ENCODE results near the gene CYRIA.

DNA sequence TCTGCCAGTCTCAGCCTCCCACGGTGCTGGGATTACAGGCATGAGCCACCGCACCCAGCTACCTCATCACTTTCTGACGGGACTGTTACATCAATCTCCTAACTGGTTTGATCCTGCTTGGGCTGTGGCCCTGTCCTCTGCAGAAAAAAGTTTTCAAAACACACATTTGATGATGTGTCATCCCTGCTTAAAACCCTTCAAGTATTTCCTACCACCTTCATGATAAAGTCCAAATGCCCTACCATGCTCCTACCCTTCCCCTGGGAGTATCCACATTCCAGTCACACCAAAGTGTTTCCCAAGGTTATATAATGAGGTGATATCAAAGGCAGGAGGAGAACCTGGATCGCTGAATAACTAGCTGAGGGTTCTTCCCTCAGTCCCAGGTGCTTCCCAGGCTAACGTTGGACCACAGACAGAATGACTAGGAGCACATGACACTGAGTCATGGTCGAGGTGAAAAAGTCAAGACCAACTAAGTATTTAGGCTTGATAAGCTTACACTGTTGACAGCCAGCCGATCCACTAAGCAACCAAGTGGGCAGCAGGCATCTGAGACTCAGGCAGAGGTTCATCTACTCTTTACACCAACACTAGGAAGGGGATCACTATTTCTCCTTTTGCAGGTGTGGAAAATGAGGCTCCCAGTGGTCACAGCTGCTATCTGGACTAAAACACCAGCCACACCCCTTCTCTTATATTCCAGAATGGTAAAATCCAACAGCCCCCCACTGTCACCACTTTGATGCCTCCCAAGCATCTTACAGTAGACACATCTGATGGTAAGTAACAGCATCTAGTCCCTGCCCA, 31.8 kb downstream of the CYRIA start:
- TF ChIP-seq, protein P1, sequence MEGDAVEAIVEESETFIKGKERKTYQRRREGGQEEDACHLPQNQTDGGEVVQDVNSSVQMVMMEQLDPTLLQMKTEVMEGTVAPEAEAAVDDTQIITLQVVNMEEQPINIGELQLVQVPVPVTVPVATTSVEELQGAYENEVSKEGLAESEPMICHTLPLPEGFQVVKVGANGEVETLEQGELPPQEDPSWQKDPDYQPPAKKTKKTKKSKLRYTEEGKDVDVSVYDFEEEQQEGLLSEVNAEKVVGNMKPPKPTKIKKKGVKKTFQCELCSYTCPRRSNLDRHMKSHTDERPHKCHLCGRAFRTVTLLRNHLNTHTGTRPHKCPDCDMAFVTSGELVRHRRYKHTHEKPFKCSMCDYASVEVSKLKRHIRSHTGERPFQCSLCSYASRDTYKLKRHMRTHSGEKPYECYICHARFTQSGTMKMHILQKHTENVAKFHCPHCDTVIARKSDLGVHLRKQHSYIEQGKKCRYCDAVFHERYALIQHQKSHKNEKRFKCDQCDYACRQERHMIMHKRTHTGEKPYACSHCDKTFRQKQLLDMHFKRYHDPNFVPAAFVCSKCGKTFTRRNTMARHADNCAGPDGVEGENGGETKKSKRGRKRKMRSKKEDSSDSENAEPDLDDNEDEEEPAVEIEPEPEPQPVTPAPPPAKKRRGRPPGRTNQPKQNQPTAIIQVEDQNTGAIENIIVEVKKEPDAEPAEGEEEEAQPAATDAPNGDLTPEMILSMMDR (IDR thresholded peaks at IDR 0.05; ENCODE audit: poor library complexity): no peak
- TF ChIP-seq EZH2phosphoT487 (IDR thresholded peaks at IDR 0.05; ENCODE audit: low read depth, severe bottlenecking, unreplicated experiment): no peak
